ENCODE results near the gene C1QTNF8.

- TF ChIP-seq EZH2 (IDR thresholded peaks at IDR 0.05; ENCODE audit: insufficient read depth, low read length) = no peak
- no peak for TF ChIP-seq CTCF (IDR thresholded peaks at IDR 0.05; ENCODE audit: insufficient read depth, low read depth, low read length)
Observed at GRCh38 chr16:1100084-1100800, 4.2 kb upstream of the C1QTNF8 start.

All from astrocyte (in vitro differentiated cells and primary cell).